AG09319 (cell line): ENCODE results near the gene LTBP2.

ENCODE experiments used
- DNase-seq: peaks from one replicate; pipeline ENCODE4 v3.0.0-alpha.2; 2010; ENCODE audit warnings: low read depth; ENCODE audit errors: extremely low read depth
- TF ChIP-seq, protein P1 (sequence below): IDR thresholded peaks from 2 replicates; pipeline ENCODE4 v1.5.1; 2011; ENCODE audit warnings: low read depth, mild to moderate bottlenecking, inconsistent platforms, low read length, moderate library complexity

Gene LTBP2

GRCh38 chr14:74501135-74501614 lies 110.9 kb downstream of the LTBP2 start:
- TF ChIP-seq, protein P1, sequence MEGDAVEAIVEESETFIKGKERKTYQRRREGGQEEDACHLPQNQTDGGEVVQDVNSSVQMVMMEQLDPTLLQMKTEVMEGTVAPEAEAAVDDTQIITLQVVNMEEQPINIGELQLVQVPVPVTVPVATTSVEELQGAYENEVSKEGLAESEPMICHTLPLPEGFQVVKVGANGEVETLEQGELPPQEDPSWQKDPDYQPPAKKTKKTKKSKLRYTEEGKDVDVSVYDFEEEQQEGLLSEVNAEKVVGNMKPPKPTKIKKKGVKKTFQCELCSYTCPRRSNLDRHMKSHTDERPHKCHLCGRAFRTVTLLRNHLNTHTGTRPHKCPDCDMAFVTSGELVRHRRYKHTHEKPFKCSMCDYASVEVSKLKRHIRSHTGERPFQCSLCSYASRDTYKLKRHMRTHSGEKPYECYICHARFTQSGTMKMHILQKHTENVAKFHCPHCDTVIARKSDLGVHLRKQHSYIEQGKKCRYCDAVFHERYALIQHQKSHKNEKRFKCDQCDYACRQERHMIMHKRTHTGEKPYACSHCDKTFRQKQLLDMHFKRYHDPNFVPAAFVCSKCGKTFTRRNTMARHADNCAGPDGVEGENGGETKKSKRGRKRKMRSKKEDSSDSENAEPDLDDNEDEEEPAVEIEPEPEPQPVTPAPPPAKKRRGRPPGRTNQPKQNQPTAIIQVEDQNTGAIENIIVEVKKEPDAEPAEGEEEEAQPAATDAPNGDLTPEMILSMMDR = peak; percentile 77
- peak; percentile 29 for DNase-seq

DNA sequence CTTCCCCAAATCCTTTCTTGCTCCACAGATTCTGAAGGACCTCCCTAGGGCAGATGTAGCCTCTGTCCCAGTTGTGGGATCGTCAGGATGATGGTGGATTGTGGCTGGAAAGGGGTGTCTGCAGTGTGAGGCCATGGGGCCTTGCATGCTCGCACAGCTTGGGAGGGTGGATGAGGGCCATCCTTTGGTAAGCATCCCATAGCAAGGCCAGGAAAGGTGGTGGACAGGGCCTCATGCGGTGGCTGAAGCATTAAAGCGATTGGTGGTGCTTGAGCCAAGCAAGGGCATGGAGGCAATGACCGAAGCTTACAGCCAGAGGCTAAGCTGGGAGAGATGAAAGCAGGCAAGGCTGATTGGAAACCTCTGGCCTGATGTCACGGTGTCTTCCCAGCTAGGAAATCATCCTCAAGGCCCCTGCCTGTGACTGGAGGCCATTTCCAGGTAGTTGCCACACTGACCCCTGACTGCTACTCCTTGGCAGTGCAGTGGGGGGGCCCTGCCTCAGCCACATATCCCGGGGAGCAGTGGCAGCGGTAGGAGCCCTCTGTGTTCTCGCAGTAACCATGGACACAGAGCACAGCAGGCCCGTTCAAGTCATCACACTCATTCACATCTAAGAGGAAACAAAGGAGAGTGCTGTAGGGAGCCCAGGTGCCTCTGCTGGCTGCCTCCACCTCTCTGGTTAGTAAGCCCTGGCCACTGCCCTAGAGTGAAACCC lies 111.5 kb downstream of the LTBP2 start:
- no peak for DNase-seq
- TF ChIP-seq, protein P1 = no peak

- TF ChIP-seq, protein P1 = no peak
- no peak for DNase-seq
Observed at GRCh38 chr14:74495356-74495755, 116.7 kb downstream of the LTBP2 start.

- TF ChIP-seq, protein P1 = no peak
- peak; percentile 98 for DNase-seq
Observed at GRCh38 chr14:74493343-74494261, 118.4 kb downstream of the LTBP2 start, which contains the start of gene ISCA2. Gene ISCA2, plus strand, starts transcription at chr14:74493765. Its CDS starts 10 bp downstream, at chr14:74493775.

- TF ChIP-seq, protein P1 = no peak
- DNase-seq = no peak
Observed at GRCh38 chr14:74492776-74493342, 119.2 kb downstream of the LTBP2 start, which contains the start of gene NPC2. Gene NPC2, minus strand, starts transcription at chr14:74493305. Its CDS starts 31 bp downstream, at chr14:74493274.

DNA sequence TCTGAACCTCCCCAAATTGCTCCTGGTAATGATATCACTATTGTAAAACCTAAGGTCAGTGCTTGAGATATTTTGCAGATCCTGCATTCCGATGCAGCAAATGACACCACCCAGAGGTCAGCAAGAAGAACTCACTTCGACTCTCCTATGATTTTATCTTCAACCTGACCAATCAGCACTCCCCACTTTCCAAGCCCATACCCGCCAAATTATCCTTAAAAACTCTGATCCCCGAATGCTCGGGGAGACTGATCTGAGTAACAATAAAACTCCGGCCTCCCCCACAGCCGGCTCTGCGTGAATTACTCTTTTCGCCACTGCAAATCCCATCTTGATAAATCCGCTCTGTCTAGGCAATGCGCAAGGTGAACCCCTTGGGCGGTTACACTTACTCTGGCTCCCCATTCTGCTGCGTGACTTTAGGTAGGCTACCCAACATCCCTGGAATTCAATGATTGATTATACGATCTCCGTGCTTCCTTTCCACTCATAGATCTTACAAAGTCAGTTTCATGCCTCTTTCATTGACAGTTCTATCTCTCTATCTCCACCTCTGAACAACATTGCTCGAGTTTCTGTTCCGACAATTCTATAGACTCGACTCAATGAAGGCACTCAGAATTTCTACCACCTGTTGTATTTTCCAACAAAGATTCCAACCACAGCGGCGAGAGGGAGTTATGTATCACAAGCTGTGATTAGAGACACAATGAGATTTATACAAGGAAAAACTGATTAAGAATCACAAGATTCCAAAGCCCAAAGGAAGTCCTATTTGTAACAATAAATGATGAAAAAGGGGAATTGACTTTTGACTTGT lies 119.9 kb downstream of the LTBP2 start:
- DNase-seq = no peak
- TF ChIP-seq, protein P1 = peak; percentile 34
